ENCODE measurements around the gene PRKG1.

- no peak for TF ChIP-seq POLR2A (IDR thresholded peaks at IDR 0.05; ENCODE audit: low read depth, low read length)
- TF ChIP-seq POLR2AphosphoS5 (IDR thresholded peaks at IDR 0.05; ENCODE audit: low read depth, low read length), result no peak
- no peak for TF ChIP-seq TAF1 (IDR thresholded peaks at IDR 0.05; ENCODE audit: borderline replicate concordance, low read depth, low read length)
Observed at GRCh38 chr10:51888263-51888662, 814.0 kb downstream of the PRKG1 start.
